CD4-positive, alpha-beta T cell treated with Interleukin-15 for 1 hour (primary cell): ENCODE data around the gene ECM2.

Source experiments
- DNase-seq: peaks from one replicate; pipeline ENCODE4 v3.0.0-alpha.2; 2020

ECM2 gene

DNA sequence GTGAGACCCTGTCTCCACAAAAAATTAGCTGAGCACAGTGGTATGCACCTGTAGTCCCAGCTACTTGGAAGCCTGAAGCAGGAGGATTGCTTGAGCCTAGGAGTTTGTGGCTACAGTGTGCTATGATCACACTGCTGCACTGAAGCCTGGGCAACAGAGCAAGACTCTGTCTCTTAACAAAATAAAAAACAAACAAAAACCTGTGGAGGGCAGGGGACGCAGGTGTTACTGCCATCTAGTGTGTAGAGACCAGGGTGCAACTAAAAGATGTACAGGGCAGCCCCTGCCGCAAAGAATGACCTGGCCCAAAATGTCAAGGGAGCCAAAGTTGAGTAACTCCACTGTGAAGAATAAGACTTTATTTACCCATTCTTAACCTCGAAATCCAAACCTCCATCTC is 80.6 kb downstream of the ECM2 start:
- DNase-seq, result no peak

DNA sequence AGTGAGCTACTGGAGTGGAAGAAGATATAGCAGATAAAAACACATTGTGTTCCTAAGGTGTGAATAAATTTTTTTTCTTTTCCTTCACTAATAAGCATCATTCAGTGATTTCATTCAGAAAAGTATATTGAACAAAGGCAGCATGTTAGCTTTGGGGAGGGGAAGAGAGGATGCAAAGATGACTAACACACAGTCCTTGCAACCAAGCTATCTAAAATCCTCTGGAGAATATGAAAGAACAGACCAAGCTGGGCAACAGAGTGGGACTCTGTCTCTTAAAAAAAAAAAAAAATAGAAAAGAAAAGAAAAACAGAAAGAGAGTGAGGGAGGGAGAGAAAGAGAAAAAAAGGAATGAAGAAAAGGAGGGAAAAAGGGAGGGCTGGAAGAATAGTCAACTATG is 89.3 kb downstream of the ECM2 start:
- DNase-seq, result no peak
